Activated naive CD8-positive, alpha-beta T cell treated with anti-CD3 and anti-CD28 coated beads, Interleukin-2, amount 10 ng/mL, durations not matched to agents 7 days and 5 days (primary cell): ENCODE results near the gene CCDC179. TPM values are rescaled to one million over a fixed set of nuclear protein-coding genes. Genes with fewer than 3 reads are reported as not detected.
A peak's percentile ranks its signal among the peaks of the same experiment; 100 is the strongest.

ENCODE experiments used
- ATAC-seq: fragments of 150-1000 bp; cut with Tn5 transposase; one replicate; pipeline ENCODE4 v1.10.0; 2021; ENCODE audit warnings: low read depth, moderate library complexity
- POLR2A ChIA-PET: fragments of 350-600 bp; sonication (Branson Sonifier 250); formaldehyde crosslinking; loops from one replicate; lab custom pipeline; 2021; ENCODE audit warnings: antibody characterized with exemption; lab: Charles Lee
- DNase-seq: peaks from one replicate; pipeline ENCODE4 v3.0.0; 2021
- H3K27ac Mint-ChIP-seq: one replicate; pipeline ENCODE4 v1.8.0; 2022; ENCODE audit warnings: mild to moderate bottlenecking, mixed read lengths
- H3K27me3 Mint-ChIP-seq: one replicate; pipeline ENCODE4 v1.8.0; 2022; ENCODE audit warnings: mild to moderate bottlenecking, moderate library complexity, mixed read lengths
- H3K36me3 Mint-ChIP-seq: one replicate; pipeline ENCODE4 v1.8.0; 2021; ENCODE audit warnings: mild to moderate bottlenecking, mixed read lengths
- H3K4me1 Mint-ChIP-seq: one replicate; pipeline ENCODE4 v1.8.0; 2021; ENCODE audit warnings: mixed read lengths
- H3K4me3 Mint-ChIP-seq: one replicate; pipeline ENCODE4 v1.8.0; 2022; ENCODE audit warnings: mild to moderate bottlenecking, moderate library complexity, mixed read lengths
- H3K9me3 Mint-ChIP-seq: one replicate; pipeline ENCODE4 v1.8.0; 2021; ENCODE audit warnings: mixed read lengths
- total RNA-seq, 2 experiments: library from RNA; stranded (reverse); gene quantifications; one replicate each; pipeline ENCODE4 v1.2.3, GENCODE V29; 2021

The CCDC179 gene
- total RNA-seq = not detected

DNA sequence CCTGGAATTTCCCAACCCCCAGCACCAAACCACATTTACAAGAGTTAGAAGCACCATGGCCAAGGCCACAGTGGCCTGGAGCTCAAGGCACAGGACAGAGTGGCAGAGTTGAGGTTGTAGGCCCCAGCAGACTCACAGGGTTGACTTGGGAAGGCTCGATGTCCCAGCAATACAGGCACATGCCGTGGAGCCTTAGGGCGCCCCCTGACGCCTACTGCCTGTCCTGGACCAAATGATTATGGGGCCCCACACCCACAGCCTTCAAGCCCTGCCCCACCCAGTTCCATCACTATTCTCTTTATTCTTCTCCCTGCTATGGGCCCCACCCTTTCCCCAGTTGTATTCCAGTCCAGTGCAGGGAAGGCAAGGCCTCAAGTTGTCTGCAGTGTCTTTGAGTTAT is at the start of gene CCDC179:
Gene CCDC179, minus strand, starts transcription at position 234 of the 400 bp plus-strand sequence. Its CDS starts 53 bp downstream, at position 181.
- no peak within 1 kb of the TSS for H3K4me3 Mint-ChIP-seq
- no peaks in the 10 kb centered on the region for H3K4me1 Mint-ChIP-seq
- DNase-seq (no peak), ATAC-seq (no peak)
- no peaks in the 10 kb centered on the region for H3K9me3 Mint-ChIP-seq
- H3K27ac Mint-ChIP-seq = no peak within 1 kb of the TSS
- H3K36me3 Mint-ChIP-seq = no peaks in the 10 kb centered on the region
- no peaks in the 10 kb centered on the region for H3K27me3 Mint-ChIP-seq
- POLR2A ChIA-PET = no interaction called here

- DNase-seq (no peak), ATAC-seq (no peak)
- no peak overlapping the region for H3K4me3 Mint-ChIP-seq
- POLR2A ChIA-PET = no interaction called here
- H3K9me3 Mint-ChIP-seq = peaks cover 6% of the 10 kb centered on the region
- no peaks in the 10 kb centered on the region for H3K36me3 Mint-ChIP-seq
- H3K27me3 Mint-ChIP-seq = no peaks in the 10 kb centered on the region
- no peak overlapping the region for H3K27ac Mint-ChIP-seq
- peaks cover 5% of the 10 kb centered on the region for H3K4me1 Mint-ChIP-seq
Measured at GRCh38 chr11:22903782-22904181, 43.5 kb upstream of the CCDC179 start.

DNA sequence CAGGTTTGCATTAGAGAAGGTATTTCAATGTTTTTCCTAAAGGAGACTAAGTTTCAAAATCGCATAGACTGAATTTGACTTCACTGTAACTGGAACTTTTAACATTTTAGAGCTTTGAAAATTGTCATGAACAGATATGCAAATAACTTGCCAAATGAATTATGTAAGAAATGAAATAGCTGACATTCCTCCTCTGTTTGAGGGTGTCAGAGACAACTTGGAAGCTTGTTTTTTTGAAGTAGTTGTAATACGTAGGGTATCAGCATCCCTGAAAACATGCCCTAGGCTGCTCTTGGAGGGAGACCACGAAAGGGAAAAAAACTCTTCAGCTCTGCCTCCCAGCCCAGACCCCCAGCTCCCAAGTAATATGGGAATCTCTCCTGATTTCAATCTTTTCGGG is 41.3 kb upstream of the CCDC179 start:
- no peak overlapping the region for H3K4me3 Mint-ChIP-seq
- no peak overlapping the region for H3K27ac Mint-ChIP-seq
- H3K4me1 Mint-ChIP-seq = peaks cover 2% of the 10 kb centered on the region
- no peak for DNase-seq
- H3K9me3 Mint-ChIP-seq = peaks cover 4% of the 10 kb centered on the region
- no peaks in the 10 kb centered on the region for H3K27me3 Mint-ChIP-seq
- no peaks in the 10 kb centered on the region for H3K36me3 Mint-ChIP-seq
- no peak for ATAC-seq
- POLR2A ChIA-PET = no interaction called here

DNA sequence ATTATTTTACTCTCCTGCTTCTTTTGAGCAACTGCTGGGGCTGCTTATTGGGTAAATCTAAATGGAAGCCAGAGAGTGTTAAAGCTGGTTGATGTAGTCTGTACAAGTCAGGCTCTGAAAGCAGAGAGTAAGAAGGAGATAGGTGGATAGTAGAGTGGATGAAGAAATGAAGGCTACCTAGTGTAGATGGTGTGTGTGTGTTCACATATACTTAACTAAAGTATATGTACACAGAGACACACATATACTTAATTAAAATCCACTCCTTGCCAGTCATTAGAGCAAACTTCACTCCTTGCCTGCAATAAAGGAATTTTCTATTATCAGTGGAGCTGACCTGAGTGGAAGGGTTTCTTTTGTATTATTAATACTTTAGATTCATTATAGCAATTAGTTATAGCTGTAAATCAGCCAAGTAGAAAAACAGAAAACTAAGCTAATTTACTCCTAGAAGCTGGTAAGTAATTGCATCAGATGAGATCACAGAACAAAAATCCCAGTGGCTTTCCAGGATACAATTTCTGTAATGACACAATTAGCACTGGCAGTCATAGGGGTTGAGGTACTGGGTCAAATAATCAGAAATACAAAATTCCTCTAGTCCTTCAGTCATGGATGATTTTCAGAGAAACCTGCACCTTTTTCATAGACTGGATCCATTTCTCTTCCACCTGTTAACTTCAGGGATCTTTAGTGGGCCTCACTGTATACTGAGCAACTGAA is 40.7 kb upstream of the CCDC179 start:
- Mint-ChIP-seq H3K9me3 (peaks cover under 1% of the 10 kb centered on the region), H3K27ac (no peak overlapping the region), H3K27me3 (no peaks in the 10 kb centered on the region), H3K36me3 (no peaks in the 10 kb centered on the region), H3K4me1 (no peaks in the 10 kb centered on the region), H3K4me3 (no peak overlapping the region)
- no peak for ATAC-seq
- POLR2A ChIA-PET = no interaction called here
- DNase-seq = no peak

DNA sequence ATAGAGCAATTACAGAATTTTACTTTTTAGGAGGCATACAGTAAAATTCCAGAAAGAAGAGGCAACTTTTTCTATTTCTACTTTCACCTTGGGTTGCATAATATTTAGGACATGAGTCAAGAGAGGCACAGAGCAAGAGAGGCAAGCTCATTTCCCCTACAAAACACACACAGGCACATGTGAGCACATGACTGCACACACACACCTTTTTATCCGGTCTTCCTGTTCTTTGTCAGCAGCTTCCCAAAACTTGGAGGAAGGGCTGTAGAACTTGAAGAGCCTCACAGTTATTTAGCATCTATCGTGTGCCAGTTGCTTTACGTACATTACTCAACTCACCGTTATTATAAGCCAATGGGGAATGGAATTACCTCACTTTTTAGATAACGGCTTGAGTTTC is 37.8 kb upstream of the CCDC179 start:
- POLR2A ChIA-PET = no interaction called here
- ATAC-seq (no peak), DNase-seq (no peak)
- no peak overlapping the region for H3K4me3 Mint-ChIP-seq
- no peaks in the 10 kb centered on the region for H3K27me3 Mint-ChIP-seq
- H3K36me3 Mint-ChIP-seq = no peaks in the 10 kb centered on the region
- H3K9me3 Mint-ChIP-seq = peaks cover 1% of the 10 kb centered on the region
- no peak overlapping the region for H3K27ac Mint-ChIP-seq
- no peaks in the 10 kb centered on the region for H3K4me1 Mint-ChIP-seq

DNA sequence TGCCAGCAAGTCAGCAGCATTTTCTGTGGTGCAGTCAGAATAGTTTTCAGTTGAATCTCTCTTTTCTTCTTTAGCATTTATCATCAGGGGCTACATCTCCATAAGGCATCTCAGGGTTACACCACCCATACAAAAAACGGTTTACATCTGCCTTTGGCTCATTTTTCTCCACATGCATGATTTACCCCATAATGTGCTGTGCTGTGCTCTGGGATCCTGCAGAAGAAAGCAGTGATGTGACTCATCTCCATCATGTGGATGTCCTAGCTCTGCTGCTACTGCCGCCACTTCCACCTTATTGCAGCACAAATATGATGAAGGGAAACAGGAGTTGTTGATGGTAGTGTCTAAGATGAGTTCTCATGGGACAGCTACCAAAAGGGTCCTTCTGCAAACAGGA is 30.0 kb upstream of the CCDC179 start:
- no peak overlapping the region for H3K4me3 Mint-ChIP-seq
- no peaks in the 10 kb centered on the region for H3K36me3 Mint-ChIP-seq
- DNase-seq (no peak), ATAC-seq (no peak)
- peaks cover 1% of the 10 kb centered on the region for H3K9me3 Mint-ChIP-seq
- H3K4me1 Mint-ChIP-seq = no peaks in the 10 kb centered on the region
- no peak overlapping the region for H3K27ac Mint-ChIP-seq
- POLR2A ChIA-PET = no interaction called here
- H3K27me3 Mint-ChIP-seq = no peaks in the 10 kb centered on the region

DNA sequence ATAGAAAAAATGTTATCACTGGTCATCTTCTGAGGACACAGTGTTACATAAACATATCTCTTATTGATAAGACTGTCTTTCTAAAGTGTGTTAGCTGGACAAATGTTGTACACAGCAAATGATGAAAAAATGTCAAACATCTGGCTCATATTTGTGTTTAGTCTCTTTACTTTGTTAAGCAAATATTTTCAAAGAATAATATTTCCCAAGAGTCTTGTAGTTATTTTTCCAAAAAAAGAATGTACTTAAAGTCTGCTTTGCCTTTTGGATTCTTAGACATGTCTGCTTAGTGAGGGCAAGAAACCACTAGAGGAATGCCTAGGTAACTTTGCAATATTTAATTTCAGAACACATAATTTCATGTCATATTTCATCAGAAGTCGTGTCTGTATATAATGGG is 23.9 kb upstream of the CCDC179 start:
- Mint-ChIP-seq H3K4me1 (no peaks in the 10 kb centered on the region), H3K36me3 (no peaks in the 10 kb centered on the region), H3K4me3 (no peak overlapping the region), H3K27ac (no peak overlapping the region), H3K27me3 (no peaks in the 10 kb centered on the region), H3K9me3 (no peaks in the 10 kb centered on the region)
- POLR2A ChIA-PET = no interaction called here
- no peak for DNase-seq
- ATAC-seq = no peak

DNA sequence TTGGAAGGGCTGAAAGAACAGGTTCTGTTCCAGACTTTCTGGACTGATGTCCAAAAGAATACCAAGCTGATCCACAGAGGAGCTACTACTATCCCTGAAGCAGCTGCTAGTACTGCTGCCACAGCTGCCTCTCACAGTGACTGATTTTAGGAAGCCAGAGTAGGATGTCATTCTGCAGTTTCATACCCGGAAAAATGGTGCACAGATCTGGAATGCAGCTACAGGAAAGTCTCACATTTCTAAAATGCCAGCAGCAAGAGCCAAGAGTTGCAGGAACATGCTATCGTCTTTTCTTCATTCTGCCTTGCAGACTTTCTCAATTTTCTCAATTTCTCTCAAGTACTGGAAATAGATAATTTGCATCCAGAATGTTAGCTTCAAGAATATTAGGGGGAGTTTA is 19.4 kb upstream of the CCDC179 start:
- no peak for DNase-seq
- POLR2A ChIA-PET = no interaction called here
- ATAC-seq = no peak
- Mint-ChIP-seq H3K27ac (no peak overlapping the region), H3K9me3 (no peaks in the 10 kb centered on the region), H3K36me3 (no peaks in the 10 kb centered on the region), H3K27me3 (no peaks in the 10 kb centered on the region), H3K4me1 (no peaks in the 10 kb centered on the region), H3K4me3 (no peak overlapping the region)

DNA sequence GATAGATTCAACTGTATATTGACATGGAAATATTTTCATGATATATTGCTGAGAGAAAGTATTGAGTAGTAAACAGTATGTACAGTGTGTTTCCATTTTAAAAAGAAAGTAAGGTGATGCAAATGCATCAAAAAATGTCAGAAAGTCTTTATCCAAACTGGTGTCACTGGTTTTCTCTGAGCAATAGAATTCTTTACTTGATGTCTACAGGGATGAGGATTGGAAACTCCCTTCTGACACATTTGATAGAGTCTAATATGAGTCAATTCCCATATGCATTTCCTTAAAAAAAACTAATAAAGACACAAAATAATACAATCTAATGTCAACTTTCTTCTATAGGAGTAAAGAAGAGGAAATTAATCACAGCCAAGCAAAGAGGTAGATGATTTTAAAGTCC is 18.3 kb upstream of the CCDC179 start:
- Mint-ChIP-seq H3K27me3 (no peaks in the 10 kb centered on the region), H3K27ac (no peak overlapping the region), H3K36me3 (no peaks in the 10 kb centered on the region), H3K9me3 (no peaks in the 10 kb centered on the region), H3K4me3 (no peak overlapping the region), H3K4me1 (no peaks in the 10 kb centered on the region)
- ATAC-seq (no peak), DNase-seq (no peak)
- POLR2A ChIA-PET = no interaction called here

- no peaks in the 10 kb centered on the region for H3K9me3 Mint-ChIP-seq
- no peaks in the 10 kb centered on the region for H3K36me3 Mint-ChIP-seq
- POLR2A ChIA-PET = no interaction called here
- no peak overlapping the region for H3K27ac Mint-ChIP-seq
- H3K4me3 Mint-ChIP-seq = no peak overlapping the region
- H3K4me1 Mint-ChIP-seq = no peaks in the 10 kb centered on the region
- DNase-seq = no peak
- ATAC-seq = no peak
- H3K27me3 Mint-ChIP-seq = no peaks in the 10 kb centered on the region
Measured at GRCh38 chr11:22878039-22878438, 17.8 kb upstream of the CCDC179 start.

- Mint-ChIP-seq H3K36me3 (no peaks in the 10 kb centered on the region), H3K4me3 (no peak overlapping the region), H3K9me3 (no peaks in the 10 kb centered on the region), H3K27me3 (no peaks in the 10 kb centered on the region), H3K27ac (no peak overlapping the region), H3K4me1 (no peaks in the 10 kb centered on the region)
- POLR2A ChIA-PET = no interaction called here
- ATAC-seq (peak; percentile 85), DNase-seq (peak; percentile 32)
Measured at GRCh38 chr11:22875869-22876473, 15.7 kb upstream of the CCDC179 start.

- DNase-seq (no peak), ATAC-seq (no peak)
- Mint-ChIP-seq H3K36me3 (peaks cover 1% of the 10 kb centered on the region), H3K27ac (no peak overlapping the region), H3K9me3 (no peaks in the 10 kb centered on the region), H3K4me3 (no peak overlapping the region), H3K27me3 (no peaks in the 10 kb centered on the region), H3K4me1 (no peaks in the 10 kb centered on the region)
- POLR2A ChIA-PET = no interaction called here
Measured at GRCh38 chr11:22869325-22869724, 9.1 kb upstream of the CCDC179 start.

- H3K27ac Mint-ChIP-seq = no peak overlapping the region
- no peaks in the 10 kb centered on the region for H3K9me3 Mint-ChIP-seq
- no peaks in the 10 kb centered on the region for H3K4me1 Mint-ChIP-seq
- H3K4me3 Mint-ChIP-seq = no peak overlapping the region
- no peak for DNase-seq
- no peaks in the 10 kb centered on the region for H3K27me3 Mint-ChIP-seq
- H3K36me3 Mint-ChIP-seq = no peaks in the 10 kb centered on the region
- POLR2A ChIA-PET = no interaction called here
- ATAC-seq = no peak
Measured at GRCh38 chr11:22859756-22860155, 518 bp downstream of the CCDC179 start.

- Mint-ChIP-seq H3K4me1 (no peaks in the 10 kb centered on the region), H3K9me3 (peaks cover 2% of the 10 kb centered on the region), H3K4me3 (no peak overlapping the region), H3K27me3 (no peaks in the 10 kb centered on the region), H3K36me3 (no peaks in the 10 kb centered on the region), H3K27ac (no peak overlapping the region)
- DNase-seq (no peak), ATAC-seq (no peak)
- POLR2A ChIA-PET = no interaction called here
Measured at GRCh38 chr11:22851477-22851876, 8.8 kb downstream of the CCDC179 start.
